IPS-NIHi7 (cell line): ENCODE measurements around the gene MARK4.

ENCODE experiments used
- DNase-seq: peaks from one replicate; pipeline ENCODE4 v3.0.0; 2012; ENCODE audit warnings: mixed read lengths; ENCODE audit errors: extremely low spot score

Gene MARK4

GRCh38 chr19:45271735-45272108 is 20.7 kb downstream of the MARK4 start:
- DNase-seq, result no peak

DNA sequence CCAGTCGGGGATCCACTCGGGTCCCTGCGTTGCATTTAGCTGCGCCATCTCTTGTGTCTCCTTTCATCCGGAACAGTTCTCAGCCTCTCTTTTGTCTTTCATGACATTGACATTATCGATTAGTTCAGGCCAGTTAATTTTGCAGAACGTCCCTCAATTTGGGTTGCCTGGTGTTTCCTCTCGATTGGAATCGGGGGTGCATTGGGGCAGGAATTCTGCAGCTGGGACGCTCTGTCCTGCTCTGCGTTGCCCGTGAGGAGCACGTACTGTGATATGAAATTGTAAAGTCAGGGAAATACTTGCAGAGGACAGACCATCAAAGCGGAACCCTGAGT is 22.4 kb downstream of the MARK4 start:
- DNase-seq, result no peak

DNA sequence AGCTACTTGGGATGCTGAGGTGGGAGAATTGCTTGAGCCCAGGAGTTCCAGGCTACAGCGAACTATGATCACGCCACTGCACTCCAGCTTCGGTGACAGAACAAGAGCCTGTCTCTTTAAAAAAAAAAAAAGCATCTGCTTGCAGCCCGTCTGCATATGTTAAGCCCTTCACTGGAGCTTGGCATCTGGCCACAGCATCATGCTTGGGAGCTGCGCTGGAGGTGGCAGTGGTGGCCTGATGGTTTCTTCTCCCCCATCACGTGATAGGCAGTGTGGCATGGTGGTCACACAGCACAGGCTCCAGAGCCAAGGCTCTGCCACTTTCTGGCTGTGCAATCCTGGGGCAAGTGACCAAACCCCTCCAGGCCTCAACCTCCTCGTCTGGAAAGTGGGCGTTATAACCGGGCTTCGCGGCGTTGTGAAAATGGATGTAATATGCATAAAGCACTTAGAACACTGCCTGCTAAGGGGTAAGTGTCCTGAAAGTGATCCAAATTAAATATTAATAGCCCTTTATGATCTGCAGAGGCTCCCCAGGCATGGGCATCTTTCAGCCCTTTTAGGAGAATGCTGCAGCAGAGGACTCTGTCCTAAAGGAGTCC is 24.4 kb downstream of the MARK4 start:
- no peak for DNase-seq

DNA sequence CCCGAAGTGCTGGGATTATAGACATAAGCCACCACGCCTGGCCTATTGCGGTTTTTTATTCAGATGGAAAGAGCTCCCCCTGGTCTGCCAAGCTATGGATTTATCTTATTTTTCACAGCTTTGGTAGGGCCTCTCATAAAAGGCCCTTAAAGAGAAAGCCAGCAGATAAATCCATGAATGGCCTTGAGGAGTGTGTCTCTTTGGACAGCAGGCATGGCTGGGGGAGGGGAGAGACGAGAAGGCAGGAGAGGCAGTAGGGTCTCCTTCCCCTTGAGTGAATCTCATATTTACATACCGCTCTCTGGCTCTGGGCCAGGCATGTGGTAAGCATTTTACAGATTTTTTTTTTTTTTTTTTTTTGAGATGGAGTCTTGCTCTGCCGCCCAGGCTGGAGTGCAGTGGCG is 25.2 kb downstream of the MARK4 start:
- DNase-seq, result no peak

DNA sequence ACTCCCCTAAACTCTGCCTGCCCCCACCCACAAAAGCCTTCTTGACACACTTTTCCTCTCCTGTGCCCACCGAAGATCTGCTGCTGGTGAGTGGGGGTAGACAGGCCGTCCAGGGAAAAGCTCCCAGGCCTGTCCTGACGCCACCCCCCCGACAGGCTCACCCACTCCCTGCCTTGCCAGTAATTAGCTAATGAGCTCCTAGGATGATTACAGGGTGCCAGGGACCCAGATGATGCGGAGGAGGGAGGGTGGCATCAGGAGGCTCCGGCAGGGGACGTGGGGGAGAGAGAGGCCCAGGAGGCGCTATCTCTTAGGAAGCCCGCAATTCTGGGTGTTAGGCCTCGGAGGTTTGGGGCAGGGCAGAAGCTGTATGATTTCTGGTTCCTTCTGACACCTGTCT is 27.0 kb downstream of the MARK4 start:
- DNase-seq, result no peak

GRCh38 chr19:45279587-45280192 is 28.6 kb downstream of the MARK4 start:
- DNase-seq, result no peak

DNA sequence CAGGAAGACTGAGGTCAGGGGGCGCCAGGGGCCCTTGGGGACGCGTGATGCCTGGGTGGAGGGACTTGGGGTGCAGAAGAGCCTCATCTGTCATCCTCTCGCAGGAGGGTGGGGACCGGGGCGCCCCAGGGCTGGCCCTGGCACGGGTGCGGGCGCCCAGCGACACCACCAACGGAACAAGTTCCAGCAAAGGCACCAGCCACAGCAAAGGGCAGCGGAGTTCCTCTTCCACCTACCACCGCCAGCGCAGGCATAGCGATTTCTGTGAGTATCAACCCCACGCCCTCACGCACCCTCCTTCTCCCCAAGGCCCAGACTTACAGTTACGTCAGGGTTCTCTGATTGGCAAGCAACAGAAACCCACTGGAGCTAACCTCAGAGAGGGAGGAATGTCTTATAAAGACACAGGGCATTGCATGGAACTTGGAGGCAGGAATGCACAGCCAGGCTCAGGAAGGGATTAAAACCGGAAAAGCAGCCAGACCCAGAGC is 29.4 kb downstream of the MARK4 start:
- no peak for DNase-seq

DNA sequence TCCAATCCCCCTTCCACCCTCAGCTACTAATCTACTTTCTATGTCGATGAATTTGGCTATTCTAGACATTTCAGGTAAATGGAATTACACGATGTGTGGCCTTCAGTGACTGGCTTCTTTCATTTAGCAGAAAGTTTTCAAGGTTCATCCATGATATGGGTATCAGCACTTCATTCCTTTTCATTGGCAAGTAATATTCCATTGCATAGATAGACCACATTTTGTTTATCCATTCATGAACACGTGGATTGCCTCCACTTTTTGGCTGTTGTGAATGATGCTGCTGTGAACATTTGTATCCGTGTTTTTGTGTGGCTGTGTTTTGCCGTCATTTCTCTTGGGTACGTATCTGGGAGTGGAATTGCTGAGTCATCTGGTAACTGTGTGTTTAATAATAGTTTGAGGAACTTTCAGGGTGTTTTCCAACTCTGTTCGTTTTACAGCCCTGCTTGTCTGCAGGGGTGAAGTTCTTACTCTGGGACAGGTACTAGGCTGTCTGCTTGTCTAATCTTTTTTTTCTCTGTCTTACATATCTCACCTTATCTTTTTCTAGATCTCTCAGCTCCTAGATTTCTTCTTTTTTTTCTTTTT is 32.5 kb downstream of the MARK4 start:
- DNase-seq, result no peak

DNA sequence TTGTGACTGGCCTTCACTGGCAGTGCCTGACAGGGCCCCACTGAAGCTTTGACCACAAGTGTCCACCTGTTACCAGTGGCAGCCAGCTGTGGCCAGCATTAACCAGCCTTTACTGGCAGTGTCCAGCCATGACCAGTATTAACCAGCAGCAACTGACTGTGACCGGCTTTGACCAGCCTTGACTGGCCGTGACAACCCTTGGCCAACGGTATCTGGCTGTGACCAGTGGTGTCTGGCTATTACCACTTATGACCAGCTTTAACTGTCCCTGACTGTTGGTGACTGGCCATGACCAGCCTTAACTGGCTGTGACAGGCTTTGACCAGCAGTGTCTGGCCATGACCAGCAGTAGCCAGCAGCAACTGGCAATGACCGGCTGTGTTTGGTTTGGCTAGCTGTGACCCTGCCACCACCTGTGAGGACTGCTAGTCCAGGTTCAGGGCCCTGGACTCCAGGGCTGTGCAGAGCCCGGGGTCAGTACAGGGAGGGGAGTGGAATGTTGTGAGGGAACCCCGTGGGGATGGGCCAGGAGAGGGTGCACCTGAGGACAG is 39.4 kb downstream of the MARK4 start:
- no peak for DNase-seq

DNA sequence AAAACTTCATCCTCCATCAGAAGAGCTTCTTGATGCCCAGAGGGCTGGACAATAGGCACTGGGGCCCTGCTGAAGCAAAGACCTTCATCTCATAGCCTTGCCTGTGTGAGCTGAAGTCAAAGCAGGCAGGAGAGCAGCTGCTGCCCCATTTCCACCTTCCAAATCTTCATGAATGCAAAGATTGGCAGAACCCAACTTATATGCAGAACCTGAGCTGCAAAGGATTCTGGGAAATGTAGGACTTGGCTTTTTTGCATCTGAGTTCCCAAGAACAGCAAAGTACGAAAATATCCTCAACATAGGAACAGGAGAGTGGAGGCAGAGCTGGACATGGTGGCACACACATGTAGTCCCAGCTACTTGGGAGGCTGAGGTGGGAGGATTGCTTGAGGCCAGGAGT is 40.8 kb downstream of the MARK4 start:
- DNase-seq, result no peak

- DNase-seq, result no peak
These were observed 42.6 kb downstream of the MARK4 start for GRCh38 chr19:45293682-45294081.

DNA sequence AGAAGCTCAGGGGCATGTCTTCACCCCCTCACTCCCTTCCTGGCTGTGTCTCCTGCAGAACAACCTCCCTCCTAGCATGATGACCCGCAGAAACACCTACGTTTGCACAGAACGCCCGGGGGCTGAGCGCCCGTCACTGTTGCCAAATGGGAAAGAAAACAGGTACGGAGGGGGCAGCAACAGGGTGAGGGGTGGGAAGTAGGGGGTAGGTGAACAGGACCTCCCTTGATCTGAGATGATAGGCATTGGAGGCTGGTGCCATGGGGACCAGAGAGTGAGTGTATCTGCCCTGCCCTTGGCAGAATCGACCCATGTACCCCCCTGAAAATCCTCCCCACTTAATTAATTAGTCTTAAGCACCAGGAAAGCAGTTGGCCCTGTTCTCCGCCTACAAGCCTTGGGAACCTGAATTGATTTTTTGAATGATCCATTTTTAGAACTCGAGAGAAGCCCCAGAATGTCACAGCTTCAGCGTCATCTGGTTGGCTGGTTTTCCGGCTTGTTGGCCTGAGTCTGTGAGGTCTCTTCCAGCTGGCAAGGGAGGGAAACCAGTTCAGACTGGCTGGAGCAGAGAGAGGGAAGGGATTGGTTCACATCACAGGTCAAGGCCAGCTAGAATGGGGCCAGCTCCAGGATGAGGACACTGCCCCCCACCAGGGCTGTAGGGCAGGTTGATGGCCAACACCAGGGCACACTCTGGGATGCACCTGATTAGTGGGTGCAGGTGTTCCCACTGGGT is 43.4 kb downstream of the MARK4 start:
- DNase-seq, result no peak

DNA sequence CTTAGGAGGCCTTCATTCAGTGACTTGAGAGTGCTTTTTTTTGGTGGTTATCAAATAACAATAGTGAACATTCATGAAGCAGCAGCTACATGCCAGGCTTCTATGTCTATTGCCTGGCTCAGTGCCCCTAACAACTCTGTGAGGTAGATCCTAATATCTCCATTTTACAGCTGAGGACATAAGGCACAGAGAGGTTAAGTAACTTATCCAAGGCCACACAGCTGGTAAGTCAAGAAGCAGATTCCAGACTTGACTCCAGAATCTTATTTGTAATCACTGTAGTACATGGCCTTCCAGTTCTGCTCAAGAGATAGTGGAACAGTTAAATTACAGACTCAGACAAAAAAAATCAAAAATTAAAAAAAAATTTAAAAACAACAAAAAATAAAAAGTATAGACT is 44.8 kb downstream of the MARK4 start:
- DNase-seq, result no peak

- DNase-seq, result no peak
These were observed 45.3 kb downstream of the MARK4 start for GRCh38 chr19:45296355-45296754.

DNA sequence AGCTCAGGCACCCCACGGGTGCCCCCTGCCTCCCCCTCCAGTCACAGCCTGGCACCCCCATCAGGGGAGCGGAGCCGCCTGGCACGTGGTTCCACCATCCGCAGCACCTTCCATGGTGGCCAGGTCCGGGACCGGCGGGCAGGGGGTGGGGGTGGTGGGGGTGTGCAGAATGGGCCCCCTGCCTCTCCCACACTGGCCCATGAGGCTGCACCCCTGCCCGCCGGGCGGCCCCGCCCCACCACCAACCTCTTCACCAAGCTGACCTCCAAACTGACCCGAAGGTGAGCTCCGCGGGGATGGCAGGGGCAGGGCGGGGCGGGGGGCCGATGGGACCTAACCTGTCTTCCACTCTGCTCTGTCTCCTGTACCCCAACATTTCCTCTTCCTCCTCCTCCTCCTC is 46.6 kb downstream of the MARK4 start:
- DNase-seq, result no peak

GRCh38 chr19:45298264-45298663 is 47.2 kb downstream of the MARK4 start:
- DNase-seq, result no peak

DNA sequence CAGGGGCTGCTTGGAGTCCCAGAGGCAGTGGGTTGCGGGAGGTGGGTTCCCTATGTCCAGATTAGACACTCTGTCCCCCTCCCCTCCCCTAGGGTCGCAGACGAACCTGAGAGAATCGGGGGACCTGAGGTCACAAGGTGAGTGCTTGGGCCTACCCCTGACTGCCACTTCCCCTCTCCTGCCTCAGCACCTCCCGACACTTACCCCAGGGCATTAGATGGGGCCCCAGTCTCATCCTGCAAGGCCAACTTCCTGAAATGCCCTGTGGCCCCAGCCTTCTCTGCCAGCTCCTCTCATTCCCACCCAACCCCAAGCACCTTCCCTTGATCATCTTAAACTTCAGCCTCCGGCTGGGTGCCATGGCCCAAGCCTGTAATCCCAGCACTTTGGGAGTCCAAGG is 48.6 kb downstream of the MARK4 start:
- no peak for DNase-seq

DNA sequence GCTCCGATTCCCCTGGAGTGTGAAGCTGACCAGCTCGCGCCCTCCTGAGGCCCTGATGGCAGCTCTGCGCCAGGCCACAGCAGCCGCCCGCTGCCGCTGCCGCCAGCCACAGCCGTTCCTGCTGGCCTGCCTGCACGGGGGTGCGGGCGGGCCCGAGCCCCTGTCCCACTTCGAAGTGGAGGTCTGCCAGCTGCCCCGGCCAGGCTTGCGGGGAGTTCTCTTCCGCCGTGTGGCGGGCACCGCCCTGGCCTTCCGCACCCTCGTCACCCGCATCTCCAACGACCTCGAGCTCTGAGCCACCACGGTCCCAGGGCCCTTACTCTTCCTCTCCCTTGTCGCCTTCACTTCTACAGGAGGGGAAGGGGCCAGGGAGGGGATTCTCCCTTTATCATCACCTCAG is 51.3 kb downstream of the MARK4 start:
- DNase-seq, result no peak

DNA sequence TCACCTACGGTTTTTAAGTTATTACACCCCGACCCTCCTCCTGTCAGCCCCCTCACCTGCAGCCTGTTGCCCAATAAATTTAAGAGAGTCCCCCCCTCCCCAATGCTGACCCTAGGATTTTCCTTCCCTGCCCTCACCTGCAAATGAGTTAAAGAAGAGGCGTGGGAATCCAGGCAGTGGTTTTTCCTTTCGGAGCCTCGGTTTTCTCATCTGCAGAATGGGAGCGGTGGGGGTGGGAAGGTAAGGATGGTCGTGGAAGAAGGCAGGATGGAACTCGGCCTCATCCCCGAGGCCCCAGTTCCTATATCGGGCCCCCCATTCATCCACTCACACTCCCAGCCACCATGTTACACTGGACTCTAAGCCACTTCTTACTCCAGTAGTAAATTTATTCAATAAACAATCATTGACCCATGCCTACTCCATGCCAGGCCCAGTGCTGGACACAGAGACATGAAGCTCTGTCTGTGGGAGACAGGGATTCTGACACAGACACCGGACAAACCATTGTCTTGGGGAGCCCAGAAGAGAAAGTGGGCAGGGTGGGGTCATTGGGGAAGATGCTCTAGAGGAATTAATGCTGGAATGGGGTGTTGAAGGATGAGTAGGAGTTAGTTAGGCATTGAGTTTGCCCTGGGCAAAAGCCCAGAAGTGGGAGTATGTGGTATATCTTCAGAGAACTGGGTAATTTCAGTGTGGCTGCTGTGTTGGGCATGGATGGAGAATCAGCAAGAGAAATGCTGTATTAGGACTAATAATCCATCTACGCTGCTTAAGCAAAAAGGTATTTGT is 52.4 kb downstream of the MARK4 start:
- DNase-seq, result no peak

GRCh38 chr19:45304141-45304926 is 53.3 kb downstream of the MARK4 start:
- no peak for DNase-seq

GRCh38 chr19:45305007-45305406 is 53.9 kb downstream of the MARK4 start:
- DNase-seq, result no peak
